Gastroesophageal sphincter (tissue), 4 donors: ENCODE results near the gene MAP3K4. TPM values are rescaled to one million over a fixed set of nuclear protein-coding genes. Genes with fewer than 3 reads are reported as not detected.

ENCODE experiments used
- ATAC-seq: fragments of 150-250 bp; one replicate; pipeline ENCODE4 v1.9.1; 2016; ENCODE audit warnings: mild to moderate bottlenecking, moderate library complexity
- H3K27ac ChIP-seq, 4 donors: fragments of 200-600 bp; sonication (generic) in 3 of 4; 1 replicate in 3 of 4; 2 replicates in 1 of 4; pipeline ENCODE4 v1.5.1; 2016 to 2019
- H3K27me3 ChIP-seq: fragments of 200-600 bp; sonication (generic); one replicate; pipeline ENCODE4 v1.5.1; 2019
- H3K36me3 ChIP-seq, 2 donors: fragments of 200-600 bp; sonication (generic); one replicate each; pipeline ENCODE4 v1.5.1; 2019; ENCODE audit warnings: control low read depth in 1 of 2
- H3K4me1 ChIP-seq, 3 donors: fragments of 200-600 bp; sonication (generic); 1 replicate in 2 of 3; 2 replicates in 1 of 3; pipeline ENCODE4 v1.5.1; 2016 to 2019; ENCODE audit warnings: control low read depth in 2 of 3
- H3K4me3 ChIP-seq, 2 donors: fragments of 200-600 bp; sonication (generic); one replicate each; pipeline ENCODE4 v1.5.1; 2019; ENCODE audit warnings: mild to moderate bottlenecking in 1 of 2, moderate library complexity in 1 of 2
- H3K9me3 ChIP-seq, 3 donors: fragments of 200-600 bp; sonication (generic); one replicate each; pipeline ENCODE4 v1.5.1; 2017 to 2019; ENCODE audit warnings: control low read depth in 2 of 3
- EP300 ChIP-seq: sonication (generic); formaldehyde crosslinking; IDR thresholded peaks from one replicate; pipeline ENCODE4 v1.6.1; 2017; ENCODE audit warnings: antibody characterized with exemption, mild to moderate bottlenecking
- POLR2A ChIP-seq, 2 donors: fragments of 450-650 bp; IDR thresholded peaks; one replicate each; pipeline ENCODE4 v1.6.1; 2017; ENCODE audit warnings: antibody characterized with exemption in 2 of 2, mild to moderate bottlenecking in 2 of 2, moderate library complexity in 1 of 2
- POLR2AphosphoS5 ChIP-seq: sonication (generic); formaldehyde crosslinking; IDR thresholded peaks from one replicate; pipeline ENCODE4 v1.6.1; 2017; ENCODE audit warnings: antibody characterized with exemption
- WGBS, 2 donors: methylation state at CpG; one replicate each; pipeline ENCODE4 v1.1.5; 2018; ENCODE audit warnings: low coverage in 1 of 2; 5-methylcytosine and 5-hydroxymethylcytosine counted together
- total RNA-seq, 4 donors: library from RNA; depleted of rRNA; stranded (reverse); fragments of >200 nt; gene quantifications; one replicate each; pipeline ENCODE4 v1.1.0, GENCODE V29; 2016
- TF ChIP-seq, protein P1 (sequence below), 4 experiments: fragments of 200-600 bp in 2 of 4; fragments of 450-650 bp in 2 of 4; sonication (generic) in 1 of 4; IDR thresholded peaks; one replicate each; pipeline ENCODE4 v1.5.1; 2017 to 2019; ENCODE audit warnings: antibody characterized with exemption in 4 of 4, mild to moderate bottlenecking in 2 of 4, moderate library complexity in 2 of 4

MAP3K4 gene
- total RNA-seq, 4 donors from 2014 or later = 23.0 to 29.3 (median 26.8) TPM

DNA sequence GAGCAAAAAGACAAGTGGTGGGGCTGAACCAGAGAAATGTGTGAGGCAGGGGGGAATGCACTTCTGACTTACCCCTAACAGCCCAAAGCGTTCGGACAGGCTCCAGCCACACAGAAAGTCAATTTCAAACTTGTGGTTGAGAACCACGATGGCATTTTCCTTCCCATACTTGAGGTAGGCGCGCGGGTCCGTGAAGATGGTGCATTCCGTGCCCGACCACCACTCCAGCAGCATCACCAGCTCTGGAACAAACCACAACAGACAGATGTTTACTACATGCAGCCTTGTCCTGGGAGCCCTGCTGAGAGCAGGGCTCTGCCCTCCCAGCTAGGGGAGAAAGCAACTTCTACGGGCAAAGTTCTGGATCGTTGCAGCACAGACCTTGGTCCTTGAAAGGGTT is 174.6 kb downstream of the MAP3K4 start:
- no peak for ATAC-seq
- H3K27ac ChIP-seq = no peak overlapping the region
- H3K36me3 ChIP-seq = peaks cover 0 to 52% of the 10 kb centered on the region in 2 donors
- TF ChIP-seq EP300 = no peak
- TF ChIP-seq POLR2AphosphoS5 = no peak
- TF ChIP-seq POLR2A (IDR thresholded peaks at IDR 0.05) = no peak
- TF ChIP-seq, protein P1, sequence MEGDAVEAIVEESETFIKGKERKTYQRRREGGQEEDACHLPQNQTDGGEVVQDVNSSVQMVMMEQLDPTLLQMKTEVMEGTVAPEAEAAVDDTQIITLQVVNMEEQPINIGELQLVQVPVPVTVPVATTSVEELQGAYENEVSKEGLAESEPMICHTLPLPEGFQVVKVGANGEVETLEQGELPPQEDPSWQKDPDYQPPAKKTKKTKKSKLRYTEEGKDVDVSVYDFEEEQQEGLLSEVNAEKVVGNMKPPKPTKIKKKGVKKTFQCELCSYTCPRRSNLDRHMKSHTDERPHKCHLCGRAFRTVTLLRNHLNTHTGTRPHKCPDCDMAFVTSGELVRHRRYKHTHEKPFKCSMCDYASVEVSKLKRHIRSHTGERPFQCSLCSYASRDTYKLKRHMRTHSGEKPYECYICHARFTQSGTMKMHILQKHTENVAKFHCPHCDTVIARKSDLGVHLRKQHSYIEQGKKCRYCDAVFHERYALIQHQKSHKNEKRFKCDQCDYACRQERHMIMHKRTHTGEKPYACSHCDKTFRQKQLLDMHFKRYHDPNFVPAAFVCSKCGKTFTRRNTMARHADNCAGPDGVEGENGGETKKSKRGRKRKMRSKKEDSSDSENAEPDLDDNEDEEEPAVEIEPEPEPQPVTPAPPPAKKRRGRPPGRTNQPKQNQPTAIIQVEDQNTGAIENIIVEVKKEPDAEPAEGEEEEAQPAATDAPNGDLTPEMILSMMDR (IDR thresholded peaks at IDR 0.05) = no peak
- no peaks in the 10 kb centered on the region for H3K9me3 ChIP-seq
- H3K4me1 ChIP-seq = peaks cover 0 to 26% (median 5%) of the 10 kb centered on the region in 3 donors
- no peak overlapping the region for H3K4me3 ChIP-seq
- no peaks in the 10 kb centered on the region for H3K27me3 ChIP-seq
- 85% methylated on average over 4 of the region's 11 CpGs; no CpG with 5 or more reads in 1 of the 2 donors for WGBS, 2 donors

DNA sequence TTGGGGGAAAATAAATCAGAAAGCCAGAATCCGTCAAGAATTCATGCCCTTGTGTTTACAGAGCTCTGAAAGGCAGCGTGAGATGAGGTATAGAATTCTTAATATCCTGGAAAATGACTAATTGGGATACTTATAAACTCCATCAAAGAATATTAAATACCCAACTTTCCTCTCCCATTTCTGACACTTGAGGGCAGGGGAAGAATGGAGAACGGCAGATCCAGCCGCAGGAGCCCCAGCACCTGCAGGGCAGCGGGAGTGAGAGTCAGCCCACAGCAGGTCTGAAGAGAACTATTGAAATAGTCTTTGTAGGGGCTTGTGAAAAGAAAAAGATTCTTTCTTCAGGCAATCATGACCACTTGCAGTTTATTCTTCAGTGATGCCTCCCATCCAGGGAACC is 175.1 kb downstream of the MAP3K4 start:
- ATAC-seq = no peak
- 88 to 95% methylated on average over 5 of the region's 5 CpGs for WGBS, 2 donors
- Histone ChIP-seq H3K9me3 (no peaks in the 10 kb centered on the region), H3K4me3 (no peak overlapping the region), H3K27ac (no peak overlapping the region), H3K36me3 (peaks cover 0 to 47% of the 10 kb centered on the region in 2 donors), H3K4me1 (peaks cover 0 to 24% (median 5%) of the 10 kb centered on the region in 3 donors), H3K27me3 (no peaks in the 10 kb centered on the region)
- no peak for TF ChIP-seq POLR2A (IDR thresholded peaks at IDR 0.05)
- TF ChIP-seq, protein P1 (IDR thresholded peaks at IDR 0.05) = no peak
- TF ChIP-seq POLR2AphosphoS5 = no peak
- TF ChIP-seq EP300 = no peak
